ENCODE data around the gene NGFR.

The NGFR gene

GRCh38 chr17:49494986-49495841 lies at the start of gene NGFR:
Gene NGFR (plus strand): TSS chr17:49495293. CDS start chr17:49495418, 125 bp downstream.
- intact Hi-C loops (cut with DNase I) = loop anchor here (5.0 kb wide), 1 partner anchor 57 kb away; no protein-coding TSS in a partner anchor
- DNase-seq = peak in 39 of 42 donors; percentile 25 to 86 (median 70)

GRCh38 chr17:49445591-49445990 lies 49.5 kb upstream of the NGFR start:
- intact Hi-C loops (cut with DNase I) = no loop called here
- no peak for DNase-seq

DNA sequence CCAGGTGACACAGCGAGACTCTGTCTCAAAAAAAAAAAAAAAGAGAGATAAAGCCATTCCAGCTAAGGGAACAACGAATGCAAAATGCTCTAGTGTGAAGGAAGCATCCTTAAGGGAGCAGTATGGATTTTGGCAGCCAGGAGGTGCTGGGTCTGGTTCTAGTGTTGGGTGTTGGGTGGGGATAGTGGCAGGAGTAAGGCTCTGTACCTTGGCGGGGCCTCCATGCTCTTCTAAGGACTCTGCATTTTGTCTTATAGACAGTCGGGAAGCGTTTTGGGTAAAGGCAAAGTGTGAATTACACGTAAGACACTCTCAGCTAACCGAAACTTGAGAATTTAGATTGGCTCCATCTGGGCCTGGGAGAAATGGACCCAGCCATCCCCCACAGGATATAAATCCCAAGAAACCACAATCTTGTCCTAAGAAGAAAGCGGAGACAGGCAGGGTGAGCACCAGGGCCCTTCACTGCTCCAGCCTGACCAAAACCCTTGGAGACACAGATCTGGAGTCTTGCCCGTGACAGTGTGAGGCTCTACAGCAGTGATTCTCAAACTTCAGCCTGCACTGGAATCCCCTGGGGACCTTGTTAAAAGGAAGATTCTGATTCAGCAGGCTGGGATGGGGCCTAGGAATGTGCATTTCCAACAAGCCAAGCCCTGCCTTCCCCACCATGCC lies 47.3 kb upstream of the NGFR start:
- intact Hi-C loops (cut with DNase I) = no loop called here
- DNase-seq = no peak

GRCh38 chr17:49450181-49450580 lies 44.9 kb upstream of the NGFR start:
- no peak for DNase-seq
- intact Hi-C loops (cut with DNase I) = no loop called here

DNA sequence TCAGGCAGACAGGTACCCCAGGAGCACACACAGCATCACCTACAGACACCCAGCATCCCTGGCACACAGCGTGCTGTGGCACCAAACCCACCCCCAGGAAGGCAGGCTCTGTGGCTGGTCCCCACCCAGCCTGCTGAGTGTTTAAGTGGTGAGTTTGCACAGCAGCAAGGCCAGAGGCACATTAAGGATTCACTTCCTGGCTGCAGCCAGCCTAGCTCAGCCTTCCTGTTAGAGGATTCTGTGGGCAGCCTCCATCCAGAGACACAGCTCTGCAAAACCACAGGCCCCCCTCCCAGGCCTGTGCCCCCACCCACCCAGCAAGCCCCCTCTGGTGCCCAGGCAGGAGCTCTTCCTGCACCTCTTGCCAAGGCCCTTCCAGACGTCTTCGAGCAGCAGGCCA lies 44.4 kb upstream of the NGFR start:
- DNase-seq = no peak
- intact Hi-C loops (cut with DNase I) = no loop called here

DNA sequence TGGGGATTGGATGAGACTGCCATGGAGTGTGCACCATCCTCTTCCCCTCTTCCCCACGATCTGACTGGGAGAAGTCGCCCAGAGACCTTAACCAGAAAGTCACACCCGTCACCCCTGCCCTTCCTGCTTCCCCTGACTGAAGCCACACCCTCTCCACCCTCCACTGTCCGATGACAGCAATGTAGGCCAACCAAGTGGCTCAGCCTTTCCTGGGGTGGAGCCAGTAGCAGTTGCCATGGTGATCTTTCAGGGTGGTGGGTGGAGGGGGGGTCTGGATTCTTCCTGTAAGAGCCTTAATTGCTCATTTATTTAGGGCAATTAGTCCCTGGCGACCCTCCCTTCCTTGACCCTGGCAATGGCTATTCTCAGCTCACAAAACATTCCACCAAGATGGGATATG lies 42.9 kb upstream of the NGFR start:
- no peak for DNase-seq
- intact Hi-C loops (cut with DNase I) = no loop called here

DNA sequence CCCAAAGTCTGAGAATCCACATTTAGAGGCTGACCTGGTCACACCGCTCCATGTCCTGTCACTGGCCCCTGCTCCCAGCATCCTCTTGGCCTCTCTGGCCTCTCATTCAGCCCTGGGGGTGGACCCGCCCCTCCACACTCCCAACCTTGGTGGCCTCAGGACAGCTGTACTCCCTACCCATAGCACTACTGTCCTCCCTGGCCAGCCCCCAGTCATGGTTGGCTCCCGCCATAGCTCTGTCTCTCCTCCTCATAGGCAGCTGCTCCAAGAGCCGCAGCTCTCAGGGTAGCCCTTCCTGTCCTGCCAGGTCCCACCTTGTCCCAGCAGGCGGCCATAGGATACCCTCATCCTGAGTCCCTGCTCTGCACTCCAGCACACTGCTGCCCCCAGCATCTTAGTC lies 42.4 kb upstream of the NGFR start:
- no peak for DNase-seq
- intact Hi-C loops (cut with DNase I) = no loop called here

DNA sequence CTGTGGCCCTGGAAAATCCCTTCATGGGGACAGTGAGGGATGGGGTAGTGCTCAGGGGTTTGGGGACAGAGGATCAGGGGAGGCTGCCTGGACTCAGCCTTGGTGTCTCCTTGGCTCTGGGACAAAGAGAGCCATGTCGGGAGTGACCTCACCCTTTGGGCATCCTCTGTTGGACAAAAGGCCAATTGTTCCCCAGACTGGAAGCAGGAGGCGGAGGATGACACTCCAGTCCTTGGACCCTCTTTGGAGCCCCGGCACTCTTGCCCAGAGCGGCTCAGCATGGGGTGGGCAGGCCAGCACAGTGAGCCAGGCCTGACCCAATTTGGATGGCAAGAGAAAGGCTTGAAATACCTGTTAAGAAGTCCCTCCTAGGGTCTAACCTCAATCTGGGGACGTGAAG lies 41.0 kb upstream of the NGFR start:
- DNase-seq = peak in 41 of 42 donors; percentile 26 to 91 (median 72)
- intact Hi-C loops (cut with DNase I) = no loop called here

DNA sequence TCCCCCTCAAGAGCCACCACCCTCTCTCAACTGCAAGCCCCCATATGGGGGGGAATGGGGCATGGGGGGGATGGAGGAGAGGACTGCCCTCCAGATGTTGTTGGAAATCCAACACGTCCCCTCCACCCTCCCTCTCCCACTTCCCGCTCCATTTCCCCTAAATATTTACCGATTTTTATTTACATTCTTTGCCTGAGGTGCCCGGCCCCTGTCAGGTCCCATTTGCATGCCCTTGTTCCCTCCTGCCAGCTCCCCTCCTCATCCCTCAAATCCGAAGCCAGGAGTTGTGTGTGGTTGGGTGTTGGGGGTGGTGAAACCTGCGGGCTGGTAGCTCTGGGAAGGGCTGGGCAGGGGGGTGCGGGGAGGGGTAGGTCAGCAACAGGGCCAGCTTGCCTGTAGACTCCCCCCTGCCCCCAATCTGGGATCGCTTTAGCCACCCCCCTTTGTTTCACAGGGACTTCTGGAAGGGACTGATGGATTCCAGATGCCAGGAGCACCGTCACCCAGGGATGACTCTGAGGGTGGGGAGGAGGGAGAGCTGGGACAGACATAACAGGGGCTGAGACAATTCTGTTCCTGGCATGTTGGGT lies 39.7 kb upstream of the NGFR start:
- DNase-seq = no peak
- intact Hi-C loops (cut with DNase I) = no loop called here

GRCh38 chr17:49456183-49456965 lies 38.7 kb upstream of the NGFR start:
- DNase-seq = no peak
- intact Hi-C loops (cut with DNase I) = no loop called here

GRCh38 chr17:49457564-49458535 lies 37.2 kb upstream of the NGFR start:
- intact Hi-C loops (cut with DNase I) = no loop called here
- DNase-seq = no peak

- intact Hi-C loops (cut with DNase I) = no loop called here
These were observed 35.6 kb upstream of the NGFR start for GRCh38 chr17:49459401-49459984.

DNA sequence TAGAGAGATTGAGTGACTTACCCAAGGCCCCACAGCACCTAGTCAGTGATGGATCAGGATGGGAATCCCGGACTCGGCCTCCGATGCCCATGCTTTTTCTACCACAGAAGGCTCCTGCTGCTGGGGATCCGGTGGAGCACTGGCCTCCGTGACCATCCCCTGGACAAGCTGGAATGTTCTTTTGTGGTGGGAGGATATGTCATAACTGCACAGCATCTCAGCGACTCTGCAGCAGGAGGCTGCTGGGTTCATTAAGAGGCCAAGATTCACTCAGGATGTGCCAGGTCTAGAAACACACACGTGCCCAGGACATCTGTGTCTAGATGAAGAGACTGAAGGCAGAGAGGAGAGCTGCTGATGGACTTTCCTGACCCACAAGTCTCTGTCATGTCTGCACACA lies 34.7 kb upstream of the NGFR start:
- no peak for DNase-seq
- intact Hi-C loops (cut with DNase I) = no loop called here

More at GRCh38 chr17:49459401-49459984, 35.6 kb upstream of the NGFR start:
- DNase-seq = no peak

DNA sequence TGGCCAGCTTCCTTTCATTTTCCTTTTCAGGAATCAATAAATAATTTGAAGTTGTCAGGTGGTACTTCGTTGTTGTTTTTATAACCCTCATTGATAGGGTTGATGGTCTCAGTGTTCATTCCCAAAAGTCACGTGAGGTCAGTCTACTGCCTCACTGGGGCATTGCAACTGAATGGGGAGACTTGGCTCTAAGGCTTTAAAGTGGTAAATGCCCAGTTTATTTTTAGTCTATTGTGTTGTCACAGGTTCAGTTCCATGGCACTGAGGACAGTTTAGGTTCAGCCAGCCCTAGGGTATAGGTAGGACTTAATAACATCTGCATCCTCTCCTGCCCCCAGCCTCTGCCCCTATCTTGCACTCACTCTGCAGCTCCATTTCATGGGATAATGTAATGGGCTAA lies 33.5 kb upstream of the NGFR start:
- DNase-seq = no peak
- intact Hi-C loops (cut with DNase I) = no loop called here

DNA sequence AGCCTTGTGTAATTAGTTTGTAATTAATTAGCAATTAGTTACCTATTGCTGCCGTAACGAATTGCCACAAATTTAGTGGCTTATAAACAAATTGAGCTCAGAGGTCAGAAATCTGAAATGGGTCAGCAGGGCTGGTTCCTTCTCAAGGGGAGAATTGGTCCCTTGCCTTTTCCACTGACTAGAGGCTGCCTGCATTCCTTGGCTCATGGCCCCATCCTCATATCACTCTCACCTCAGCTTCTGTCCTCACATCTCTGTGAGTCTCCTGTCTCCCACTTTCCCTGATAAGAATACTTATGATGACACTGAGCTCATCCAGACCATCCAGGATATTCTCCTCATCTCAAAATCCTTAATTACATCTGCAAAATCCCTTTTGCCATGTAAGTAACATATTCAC lies 31.0 kb upstream of the NGFR start:
- no peak for DNase-seq
- intact Hi-C loops (cut with DNase I) = no loop called here

DNA sequence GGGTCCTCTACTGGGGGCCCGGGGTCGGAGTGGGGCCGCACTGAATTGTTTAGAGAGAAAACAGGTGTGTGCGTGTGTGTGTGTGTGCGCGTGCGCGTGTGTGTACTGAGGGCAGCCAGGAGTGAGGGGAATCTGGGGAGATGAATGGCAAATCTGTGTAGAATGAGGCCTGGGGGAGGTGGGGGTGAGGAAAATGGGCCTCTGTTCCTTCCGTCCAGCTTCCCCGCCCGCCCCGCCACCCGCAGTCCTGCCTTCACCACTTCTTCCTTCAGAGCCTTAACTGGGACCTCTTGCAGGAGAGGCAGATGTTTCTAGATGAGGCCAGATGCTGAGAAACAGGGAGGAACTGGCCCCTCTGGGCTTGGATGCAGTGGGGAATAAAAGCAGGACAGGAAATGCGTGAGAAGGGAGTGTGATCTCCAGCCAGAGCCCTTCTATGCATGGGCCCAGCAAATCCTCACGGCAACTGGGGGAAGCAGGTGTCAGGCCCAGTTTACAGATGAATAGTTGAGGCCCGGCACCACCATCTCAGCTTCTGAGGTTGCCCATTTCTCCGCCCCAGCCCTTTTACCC lies 29.7 kb upstream of the NGFR start:
- DNase-seq = no peak
- intact Hi-C loops (cut with DNase I) = no loop called here

DNA sequence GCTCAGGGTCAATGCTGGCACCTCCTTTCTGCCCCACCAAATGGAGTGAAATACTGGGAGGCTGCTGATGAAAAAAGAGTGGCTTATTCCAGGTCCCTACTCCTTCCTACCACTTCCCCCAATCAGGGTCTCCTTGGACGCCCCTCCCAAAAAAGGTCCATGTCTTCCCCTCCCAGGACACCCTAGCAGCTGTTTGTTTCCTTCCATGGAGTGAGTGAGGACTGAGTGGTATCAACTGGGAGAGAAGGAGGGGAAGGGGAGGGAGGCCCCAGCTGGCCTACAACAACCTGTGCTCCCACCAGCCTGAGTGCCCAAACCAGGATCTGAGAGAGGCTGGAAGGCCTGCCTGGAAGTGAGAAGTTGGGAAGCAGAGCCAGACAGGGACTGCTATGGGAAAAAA lies 28.7 kb upstream of the NGFR start:
- no peak for DNase-seq
- intact Hi-C loops (cut with DNase I) = no loop called here

DNA sequence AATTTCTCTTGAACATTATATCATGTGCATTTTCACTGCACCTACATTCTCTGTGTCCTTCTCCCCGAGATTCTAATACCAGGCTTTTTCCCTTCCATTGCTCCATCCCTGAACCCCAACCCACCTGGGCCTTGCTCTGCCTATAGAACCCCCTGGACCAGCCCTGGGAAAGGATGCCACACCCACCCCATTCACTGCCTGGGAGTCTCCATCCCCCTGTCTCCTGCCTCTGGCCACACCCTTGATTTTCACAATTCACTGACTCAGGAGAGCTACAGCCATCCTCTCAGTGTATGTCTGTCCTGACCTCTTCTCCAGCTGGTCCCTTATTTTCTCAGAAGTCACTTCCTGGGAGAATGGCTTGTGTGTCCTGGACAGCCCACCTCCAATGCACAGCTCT lies 27.9 kb upstream of the NGFR start:
- no peak for DNase-seq
- intact Hi-C loops (cut with DNase I) = no loop called here

Data from head of caudate nucleus (tissue), 42 donors.